GM12891 (cell line): ENCODE data around the gene MYRF.

Source experiments
- DNase-seq: peaks from one replicate; pipeline ENCODE4 v3.0.0; 2011; ENCODE audit warnings: low spot score; ENCODE audit not compliant: insufficient read length
- FAIRE-seq: peaks from 2 replicates; lab custom pipeline; 2011; peaks lifted over from hg19 to GRCh38; lab: Jason Lieb, UNC
- PAX5 ChIP-seq: IDR thresholded peaks from 2 replicates; pipeline ENCODE4 v1.6.1; 2011; ENCODE audit warnings: low read length, moderate library complexity, mild to moderate bottlenecking; ENCODE audit not compliant: insufficient read depth, severe bottlenecking
- POLR2A ChIP-seq: IDR thresholded peaks from 2 replicates; pipeline ENCODE4 v1.6.1; 2011; ENCODE audit warnings: low read depth, low read length, control low read depth
- POLR2AphosphoS5 ChIP-seq: IDR thresholded peaks from 2 replicates; pipeline ENCODE4 v1.6.1; 2011; ENCODE audit warnings: low read depth, low read length, control low read depth
- POU2F2 ChIP-seq: IDR thresholded peaks from 2 replicates; pipeline ENCODE4 v1.6.1; 2011; ENCODE audit warnings: low read depth, mild to moderate bottlenecking, control low read depth, low read length, moderate library complexity
- SPI1 ChIP-seq: IDR thresholded peaks from 2 replicates; pipeline ENCODE4 v1.6.1; 2011; ENCODE audit warnings: low read depth, low read length, control low read depth
- TAF1 ChIP-seq: IDR thresholded peaks from 2 replicates; pipeline ENCODE4 v1.6.1; 2011; ENCODE audit warnings: low read depth, low read length, control low read depth

Gene MYRF

DNA sequence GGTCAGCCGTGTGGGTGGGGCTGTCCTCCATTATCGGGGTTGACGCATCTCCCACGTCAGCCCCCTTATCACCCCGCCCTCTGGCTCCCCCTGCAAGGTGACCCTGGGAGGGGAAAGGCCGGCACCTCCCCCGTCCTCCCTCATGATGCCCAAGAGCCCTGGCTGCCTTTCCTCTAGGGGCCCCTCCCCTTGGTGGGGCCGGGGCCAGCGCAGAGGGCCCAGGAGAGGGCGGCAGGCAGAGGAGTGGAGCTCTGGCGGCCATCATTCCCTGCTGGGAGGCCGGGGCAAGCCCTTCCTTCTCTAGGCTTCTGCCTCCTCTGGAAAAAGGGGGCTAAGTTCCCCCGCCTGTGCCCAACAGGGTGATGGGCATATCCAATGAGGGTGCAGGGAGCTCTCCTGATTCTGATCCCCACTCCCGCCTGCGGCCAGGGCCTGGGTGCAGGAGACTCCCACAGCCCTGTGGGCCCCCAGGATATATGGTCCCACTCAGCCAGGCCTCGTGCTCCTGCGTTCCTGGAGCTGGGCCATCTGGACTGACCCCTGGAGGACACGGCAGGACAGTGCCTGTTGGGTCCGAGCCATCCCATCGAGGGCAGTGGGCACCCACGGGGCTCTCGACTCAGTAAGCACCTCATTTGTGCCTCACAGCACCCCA is 12.3 kb downstream of the MYRF start:
- FAIRE-seq (no peak), DNase-seq (no peak)
- no peak for TF ChIP-seq PAX5
- TF ChIP-seq POLR2AphosphoS5: no peak
- no peak for TF ChIP-seq POU2F2
- TF ChIP-seq POLR2A: no peak
- no peak for TF ChIP-seq TAF1
- TF ChIP-seq SPI1: no peak

DNA sequence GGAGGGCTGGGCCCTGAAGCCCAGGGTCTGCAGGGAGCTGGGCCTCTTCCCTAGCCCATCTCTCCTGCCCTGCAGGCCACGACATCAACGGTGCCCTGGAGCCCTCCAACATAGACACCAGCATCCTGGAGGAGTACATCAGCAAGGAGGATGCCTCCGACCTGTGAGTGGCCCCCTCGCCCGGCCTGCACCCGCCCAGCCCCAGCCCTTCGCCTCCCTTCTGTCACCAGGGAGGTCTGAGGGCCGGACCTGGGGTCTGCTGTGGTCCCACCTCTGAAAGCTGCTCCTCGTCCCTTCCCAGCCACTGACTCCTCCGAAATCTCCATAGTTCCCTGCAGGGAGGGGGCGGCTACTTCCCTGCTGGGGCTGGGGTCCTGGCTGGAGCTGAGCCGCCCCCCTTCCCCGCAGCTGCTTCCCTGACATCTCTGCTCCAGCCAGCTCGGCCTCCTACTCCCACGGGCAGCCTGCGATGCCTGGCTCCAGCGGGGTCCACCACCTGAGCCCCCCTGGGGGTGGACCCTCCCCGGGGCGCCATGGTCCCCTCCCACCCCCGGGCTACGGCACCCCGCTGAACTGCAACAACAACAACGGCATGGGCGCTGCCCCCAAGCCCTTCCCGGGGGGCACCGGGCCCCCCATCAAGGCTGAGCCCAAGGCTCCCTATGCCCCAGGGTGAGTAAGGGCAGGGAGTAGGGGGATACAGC is 13.3 kb downstream of the MYRF start:
- DNase-seq: no peak
- TF ChIP-seq POU2F2: no peak
- TF ChIP-seq POLR2A: no peak
- no peak for TF ChIP-seq PAX5
- no peak for TF ChIP-seq POLR2AphosphoS5
- TF ChIP-seq TAF1: no peak
- no peak for TF ChIP-seq SPI1
- FAIRE-seq: no peak

DNA sequence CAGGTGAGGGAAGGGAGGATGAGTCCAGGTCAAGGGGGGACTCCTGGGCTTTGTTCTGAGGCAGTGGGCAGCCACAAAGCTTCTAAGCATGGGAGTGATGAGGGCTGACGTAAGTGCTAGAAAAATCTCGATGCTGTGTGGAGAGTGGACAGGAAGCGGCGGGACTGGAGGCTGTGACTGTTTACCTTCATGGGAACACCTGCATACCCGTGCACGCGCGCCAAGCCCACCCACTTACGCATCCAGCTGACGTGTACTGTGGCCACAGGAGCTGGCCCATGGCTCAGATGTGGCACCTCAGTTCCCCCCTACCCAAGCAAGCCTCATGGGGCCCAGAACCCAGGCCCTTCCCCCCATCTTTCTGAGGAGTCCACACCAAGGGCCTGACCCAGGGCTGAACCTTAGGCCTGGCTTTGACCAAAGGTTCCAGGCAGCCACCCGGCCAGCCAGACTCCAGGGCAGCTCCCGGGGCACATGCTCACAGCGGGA is 14.0 kb downstream of the MYRF start:
- TF ChIP-seq POLR2AphosphoS5: no peak
- no peak for TF ChIP-seq SPI1
- no peak for TF ChIP-seq POLR2A
- no peak for TF ChIP-seq PAX5
- no peak for TF ChIP-seq POU2F2
- FAIRE-seq: no peak
- DNase-seq: no peak

DNA sequence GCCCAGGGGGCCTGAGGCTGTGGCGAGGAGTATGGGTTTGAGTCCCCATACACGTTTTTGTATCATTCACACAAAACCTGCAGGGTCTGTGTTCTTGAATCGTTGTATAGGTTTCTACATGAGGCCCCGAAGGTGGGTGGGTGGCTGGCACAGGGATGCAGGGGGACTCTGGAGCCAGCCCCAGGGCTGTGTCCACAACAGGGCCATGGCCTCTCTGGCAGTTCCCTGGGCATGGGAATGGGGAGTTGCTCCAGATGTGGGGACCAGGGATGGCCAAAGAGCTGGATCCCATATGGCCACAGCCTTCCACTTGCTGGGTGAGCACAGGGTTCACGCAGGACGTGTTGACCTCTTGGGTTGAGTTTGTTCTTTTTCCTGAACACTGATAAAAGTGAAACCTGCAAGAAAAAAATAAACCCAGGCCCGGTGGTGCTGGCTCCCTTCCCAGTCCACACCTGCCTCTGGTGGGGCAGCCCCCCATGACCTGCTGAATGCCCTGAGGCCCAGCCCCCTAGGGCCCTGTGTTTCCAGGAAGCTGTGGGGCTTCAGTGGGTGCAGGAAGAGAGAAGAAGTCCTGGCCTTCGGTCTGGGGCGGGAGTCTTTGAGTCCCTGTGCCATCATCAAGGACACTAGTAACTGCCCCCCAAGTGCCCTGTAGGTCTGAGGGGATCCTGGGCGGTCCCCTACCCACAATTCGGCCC is 16.1 kb downstream of the MYRF start:
- FAIRE-seq (no peak), DNase-seq (no peak)
- TF ChIP-seq TAF1 (no peak), POLR2A (no peak), PAX5 (no peak), POU2F2 (no peak)

DNA sequence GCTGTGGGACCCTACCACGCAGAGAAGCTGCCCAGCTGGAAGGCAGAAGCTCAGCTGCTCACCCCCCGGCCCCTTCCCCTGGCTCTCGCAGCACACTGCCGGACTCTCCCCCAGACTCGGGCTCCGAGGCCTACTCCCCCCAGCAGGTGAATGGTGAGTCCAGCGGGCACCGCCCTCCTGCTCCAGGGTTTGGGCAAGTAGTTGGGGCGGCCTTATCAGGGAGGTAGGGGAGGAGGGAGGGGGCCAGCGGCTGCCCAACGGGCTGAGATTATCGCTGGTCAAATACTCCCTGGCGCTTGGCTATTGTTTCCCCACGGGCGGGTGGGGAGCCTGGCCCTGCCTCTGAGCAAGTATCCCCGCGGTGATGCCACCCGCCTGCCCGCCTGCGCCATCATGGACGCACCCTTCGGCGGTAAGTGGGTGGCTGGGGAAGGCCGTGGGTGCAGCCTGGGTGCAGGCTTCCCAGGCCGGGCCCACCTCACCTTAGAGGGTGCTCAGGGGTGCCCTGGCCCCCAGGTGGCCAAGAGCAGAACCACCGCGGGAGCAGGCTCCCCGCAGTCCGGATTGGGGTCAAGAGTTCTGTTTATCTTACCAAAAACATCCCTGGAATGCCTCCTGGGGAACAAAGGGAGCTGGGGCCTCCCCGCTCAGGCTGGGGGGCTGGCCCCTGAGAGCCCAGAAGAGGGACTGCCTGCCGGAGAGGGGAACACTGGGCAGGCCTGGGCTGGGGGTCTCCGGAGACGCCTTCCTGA is 16.9 kb downstream of the MYRF start:
- no peak for FAIRE-seq
- no peak for DNase-seq
- TF ChIP-seq POLR2AphosphoS5: no peak
- TF ChIP-seq TAF1: no peak

DNA sequence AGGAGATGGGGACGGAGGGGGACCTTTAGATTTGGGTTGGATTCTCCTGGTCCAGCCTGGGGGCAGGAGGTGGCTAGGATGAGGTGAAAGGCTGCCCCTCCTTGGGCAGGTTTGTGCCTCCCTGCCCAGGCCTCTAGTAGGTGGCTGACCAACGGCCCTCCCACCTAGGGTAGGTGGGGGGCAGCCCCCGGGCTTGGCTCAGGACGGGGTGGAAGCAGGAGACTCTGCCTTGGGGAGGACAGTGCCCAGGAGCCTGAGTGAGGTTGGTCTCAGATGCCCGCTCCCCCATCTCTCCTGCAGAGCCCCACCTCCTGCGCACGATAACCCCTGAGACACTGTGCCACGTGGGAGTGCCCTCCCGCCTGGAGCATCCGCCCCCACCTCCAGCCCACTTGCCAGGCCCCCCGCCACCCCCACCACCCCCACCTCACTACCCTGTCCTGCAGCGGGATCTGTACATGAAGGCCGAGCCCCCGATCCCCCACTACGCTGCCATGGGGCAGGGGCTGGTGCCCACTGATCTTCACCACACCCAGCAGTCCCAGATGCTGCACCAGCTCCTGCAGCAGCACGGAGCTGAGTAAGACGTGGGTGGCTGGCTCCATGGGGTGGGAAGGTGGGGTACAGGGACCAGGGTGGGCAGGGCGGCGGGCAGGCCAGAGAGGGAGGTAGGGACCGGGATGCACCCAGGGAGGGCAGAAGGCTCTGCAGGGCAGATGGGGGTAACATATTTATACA is 17.7 kb downstream of the MYRF start:
- DNase-seq (no peak), FAIRE-seq (no peak)
- no peak for TF ChIP-seq PAX5
- TF ChIP-seq TAF1: no peak
- TF ChIP-seq POU2F2: no peak
- TF ChIP-seq SPI1: no peak
- no peak for TF ChIP-seq POLR2AphosphoS5
- TF ChIP-seq POLR2A: no peak

DNA sequence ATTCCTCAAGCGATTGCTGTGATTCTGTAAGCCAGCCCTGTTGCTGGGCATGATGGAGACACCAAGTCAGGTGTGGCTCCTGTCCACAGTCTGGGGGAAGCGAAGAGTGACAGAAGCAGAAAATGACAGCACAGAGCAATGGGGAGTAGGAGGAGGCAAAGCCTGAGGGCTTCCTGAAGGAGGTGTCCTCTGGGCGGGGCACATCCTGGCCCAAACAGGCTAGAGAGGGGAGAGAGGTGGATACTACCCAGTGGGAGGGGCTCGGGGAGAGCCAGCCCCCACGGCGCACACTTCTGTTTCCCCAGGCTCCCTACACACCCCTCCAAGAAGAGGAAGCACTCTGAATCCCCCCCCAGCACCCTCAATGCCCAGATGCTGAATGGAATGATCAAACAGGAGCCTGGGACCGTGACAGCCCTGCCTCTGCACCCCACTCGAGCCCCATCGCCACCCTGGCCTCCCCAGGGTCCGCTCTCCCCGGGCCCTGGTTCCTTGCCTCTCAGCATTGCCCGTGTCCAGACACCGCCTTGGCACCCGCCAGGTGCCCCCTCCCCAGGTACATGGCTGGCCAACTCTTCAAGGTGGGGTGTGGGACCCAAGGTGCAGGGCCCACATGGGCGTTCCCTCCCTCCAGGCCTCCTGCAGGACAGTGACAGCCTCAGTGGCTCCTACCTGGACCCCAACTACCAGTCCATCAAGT is 18.9 kb downstream of the MYRF start:
- no peak for DNase-seq
- TF ChIP-seq SPI1: no peak
- TF ChIP-seq POLR2AphosphoS5: no peak
- no peak for TF ChIP-seq POLR2A
- TF ChIP-seq PAX5: no peak
- TF ChIP-seq TAF1: no peak
- no peak for TF ChIP-seq POU2F2
- FAIRE-seq: no peak

DNA sequence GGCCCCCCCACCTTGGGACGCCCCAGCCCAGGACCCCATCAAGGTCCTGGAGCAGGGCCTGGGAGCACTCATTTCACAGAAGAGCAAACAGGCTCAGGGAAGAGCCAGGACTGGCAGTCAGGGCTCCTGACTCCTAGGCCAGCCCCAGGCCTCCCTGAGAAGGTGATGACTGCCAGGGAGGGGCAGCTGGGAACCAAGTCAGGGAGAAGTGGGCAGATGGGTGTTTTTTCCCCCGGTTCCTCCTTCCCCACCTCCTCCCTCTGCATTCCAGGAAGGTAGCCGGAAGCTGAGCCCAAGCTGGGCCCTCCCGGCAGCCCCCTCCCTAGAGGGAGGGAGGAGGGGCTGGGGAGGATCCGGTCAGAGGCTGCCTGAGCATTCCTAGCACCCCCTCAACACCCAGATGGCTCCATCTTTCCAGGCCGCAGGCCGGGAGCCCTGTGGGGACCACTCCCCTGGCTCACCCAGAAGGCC is 19.6 kb downstream of the MYRF start:
- FAIRE-seq: no peak
- no peak for TF ChIP-seq POLR2AphosphoS5
- DNase-seq: no peak

DNA sequence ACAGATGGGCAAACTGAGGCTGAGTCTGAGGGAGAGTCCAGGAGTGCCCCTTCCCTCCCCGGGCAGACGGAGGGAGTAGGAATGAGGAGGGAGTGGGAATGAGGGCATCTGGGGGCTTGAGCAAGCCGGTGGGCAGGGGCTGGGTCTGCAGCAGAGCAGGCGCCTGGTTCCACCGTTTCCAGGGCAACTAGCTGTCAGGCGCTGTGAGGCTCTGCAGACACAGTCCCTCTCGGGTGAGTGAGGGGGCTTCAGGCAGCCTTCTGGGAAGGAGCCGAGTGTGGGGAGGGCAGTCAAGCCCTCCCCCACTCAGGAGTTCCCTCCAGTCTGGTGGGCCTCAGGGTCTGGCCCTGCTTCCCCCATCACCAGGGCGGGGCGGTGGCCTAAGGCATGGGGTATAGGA is 20.9 kb downstream of the MYRF start:
- FAIRE-seq (no peak), DNase-seq (no peak)
- TF ChIP-seq PAX5: no peak
- no peak for TF ChIP-seq SPI1
- TF ChIP-seq POLR2AphosphoS5: no peak
- TF ChIP-seq TAF1: no peak
- TF ChIP-seq POU2F2: no peak
- no peak for TF ChIP-seq POLR2A
